Right atrium auricular region (tissue), 2 donors: Measurements from ENCODE around the gene DAB2. TPM values are rescaled to one million over a fixed set of nuclear protein-coding genes. Genes with fewer than 3 reads are reported as not detected.

Source experiments
- DNase-seq: peaks from one replicate; pipeline ENCODE4 v3.0.0-alpha.2; 2019; ENCODE audit warnings: low spot score
- H3K27ac ChIP-seq, 2 donors: fragments of 200-600 bp; sonication (generic); 1 replicate in 1 of 2; 2 replicates in 1 of 2; pipeline ENCODE4 v1.5.1; 2016 to 2019
- H3K27me3 ChIP-seq, 2 donors: fragments of 200-600 bp; sonication (generic); one replicate each; pipeline versions ENCODE4 v1.5.1 to v1.6.0; 2017 to 2019
- H3K36me3 ChIP-seq: fragments of 200-600 bp; sonication (generic); one replicate; pipeline ENCODE4 v1.5.1; 2016
- H3K4me1 ChIP-seq, 2 donors: fragments of 200-600 bp; sonication (generic); one replicate each; pipeline versions ENCODE4 v1.5.1 to v1.6.0; 2017 to 2019
- H3K4me3 ChIP-seq, 2 donors: fragments of 200-600 bp; sonication (generic); 1 replicate in 1 of 2; 2 replicates in 1 of 2; pipeline ENCODE4 v1.5.1; 2017 to 2019; ENCODE audit warnings: mild to moderate bottlenecking in 1 of 2, moderate library complexity in 1 of 2
- H3K9me3 ChIP-seq, 2 donors: fragments of 200-600 bp; sonication (generic); one replicate each; pipeline ENCODE4 v1.5.1; 2019
- CTCF ChIP-seq, 2 donors: fragments of 200-600 bp; sonication (generic); IDR thresholded peaks; one replicate each; pipeline ENCODE4 v1.5.1; 2019; ENCODE audit warnings: antibody characterized with exemption in 2 of 2
- total RNA-seq, 2 donors: library from RNA; depleted of rRNA; stranded (reverse); fragments of >200 nt; gene quantifications; one replicate each; pipeline ENCODE4 v1.1.0, GENCODE V29; 2016

DAB2 gene
- total RNA-seq, 2 donors from 2014 or later = 17.5 to 29.2 TPM

DNA sequence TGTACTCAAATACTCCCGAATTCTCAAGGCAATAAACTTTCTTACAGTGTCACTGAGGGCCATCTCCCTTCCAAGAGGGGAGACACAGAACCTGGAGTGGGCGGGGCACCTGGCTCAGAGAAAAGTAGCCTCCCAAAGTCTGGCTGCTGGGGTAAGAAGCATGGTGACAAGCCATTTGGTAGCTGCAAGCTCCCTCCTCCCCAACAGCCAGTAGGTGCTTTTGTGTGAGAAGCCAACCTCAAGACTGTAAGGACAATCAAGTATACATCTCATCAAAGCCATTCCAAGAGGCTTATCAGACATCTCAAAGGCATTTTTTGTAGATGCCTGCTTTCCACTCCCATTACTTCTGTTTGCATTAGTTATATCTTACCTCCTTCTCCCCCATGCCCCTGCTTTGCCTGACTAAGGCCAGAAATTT lies 1.4 kb downstream of the DAB2 start:
- H3K4me1 ChIP-seq = peaks cover 0 to 57% of the 10 kb centered on the region in 2 donors

GRCh38 chr5:39422728-39423285 lies 2.0 kb downstream of the DAB2 start:
- DNase-seq = no peak
- no peak for TF ChIP-seq CTCF (IDR thresholded peaks at IDR 0.05)
- no peaks in the 10 kb centered on the region for H3K27me3 ChIP-seq
- peak overlapping the region; percentile 79 to 86 for H3K27ac ChIP-seq
- H3K36me3 ChIP-seq = no peaks in the 10 kb centered on the region
- H3K4me1 ChIP-seq = peaks cover 0 to 57% of the 10 kb centered on the region in 2 donors
- H3K4me3 ChIP-seq = peak overlapping the region; percentile 47 to 60
- no peaks in the 10 kb centered on the region for H3K9me3 ChIP-seq

More for the DNA sequence above, 1.4 kb downstream of the DAB2 start:
- no peak for DNase-seq
- no peaks in the 10 kb centered on the region for H3K9me3 ChIP-seq
- TF ChIP-seq CTCF (IDR thresholded peaks at IDR 0.05) = no peak
- H3K36me3 ChIP-seq = no peaks in the 10 kb centered on the region
- H3K27ac ChIP-seq = peak overlapping the region; percentile 79 to 86
- H3K4me3 ChIP-seq = peak overlapping the region; percentile 47 to 60
- H3K27me3 ChIP-seq = no peaks in the 10 kb centered on the region

DNA sequence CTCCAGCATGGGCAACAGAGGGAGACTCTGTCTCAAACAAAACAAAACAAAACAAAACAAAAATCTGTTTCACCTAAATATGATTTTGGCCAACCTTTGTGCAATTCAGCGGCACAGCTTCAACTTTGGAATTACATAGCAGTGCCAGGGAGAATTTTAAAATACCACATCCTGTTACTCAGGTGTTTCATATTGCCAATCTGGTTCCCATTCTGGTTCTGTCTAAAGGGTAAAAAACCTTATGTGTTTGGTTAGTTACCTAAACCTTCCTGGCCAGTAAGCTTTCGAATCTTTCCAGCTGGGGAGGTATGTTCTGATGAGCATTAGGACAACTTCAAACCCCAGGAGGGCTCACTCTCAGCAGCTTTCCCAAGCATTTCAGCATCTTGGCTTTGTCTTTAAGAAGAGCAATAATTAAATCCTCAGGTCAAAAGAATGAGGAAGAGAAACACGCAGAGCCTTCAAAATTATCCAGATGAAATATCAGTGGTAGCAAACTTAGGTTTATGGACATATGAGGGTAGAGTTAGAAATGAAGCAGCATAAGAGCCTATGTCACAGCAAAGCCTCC lies 2.7 kb downstream of the DAB2 start:
- DNase-seq = no peak
- H3K4me3 ChIP-seq = peak overlapping the region in 1 of 2 donors; percentile 60
- H3K4me1 ChIP-seq = peaks cover 0 to 59% of the 10 kb centered on the region in 2 donors
- no peak for TF ChIP-seq CTCF (IDR thresholded peaks at IDR 0.05)
- no peaks in the 10 kb centered on the region for H3K9me3 ChIP-seq
- no peaks in the 10 kb centered on the region for H3K27me3 ChIP-seq
- no peaks in the 10 kb centered on the region for H3K36me3 ChIP-seq
- peak overlapping the region; percentile 79 to 86 for H3K27ac ChIP-seq

DNA sequence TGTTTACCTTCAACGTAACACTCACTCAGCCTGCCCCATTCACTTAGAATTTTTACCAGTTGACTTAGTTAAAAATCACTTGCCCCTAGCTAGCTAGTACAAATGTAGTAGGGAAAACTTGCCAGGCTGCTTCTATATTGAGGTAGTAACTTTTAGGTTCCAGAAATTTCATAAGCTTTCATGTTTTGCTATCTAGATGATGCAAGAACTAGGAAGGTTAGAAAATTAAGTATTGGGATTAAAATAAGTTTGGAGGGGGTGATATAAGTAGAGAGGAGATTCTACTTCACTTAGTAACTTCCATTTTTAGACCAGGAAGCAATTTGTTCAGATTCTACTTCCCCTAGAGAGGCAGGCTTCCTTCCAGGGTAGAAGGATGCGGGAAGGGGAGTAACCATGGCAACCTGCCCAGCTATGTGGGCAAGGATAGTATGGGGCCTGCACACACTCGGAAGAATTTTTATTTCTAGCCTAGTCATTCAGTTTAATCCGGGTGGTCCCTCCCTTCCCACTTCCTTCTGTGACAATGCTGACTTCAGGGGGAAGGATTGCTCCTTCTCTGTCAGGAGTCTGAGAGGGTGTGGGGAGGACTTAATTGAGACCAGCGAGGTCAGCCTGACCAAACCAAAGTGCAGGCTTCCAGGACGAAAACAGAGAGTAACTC lies 4.2 kb downstream of the DAB2 start:
- Histone ChIP-seq H3K9me3 (no peaks in the 10 kb centered on the region), H3K4me1 (peaks cover 0 to 44% of the 10 kb centered on the region in 2 donors), H3K4me3 (peak overlapping the region in 1 of 2 donors; percentile 8), H3K36me3 (no peaks in the 10 kb centered on the region), H3K27ac (peak overlapping the region; percentile 79 to 86), H3K27me3 (no peaks in the 10 kb centered on the region)
- peak; percentile 86 for DNase-seq
- TF ChIP-seq CTCF (IDR thresholded peaks at IDR 0.05) = no peak

DNA sequence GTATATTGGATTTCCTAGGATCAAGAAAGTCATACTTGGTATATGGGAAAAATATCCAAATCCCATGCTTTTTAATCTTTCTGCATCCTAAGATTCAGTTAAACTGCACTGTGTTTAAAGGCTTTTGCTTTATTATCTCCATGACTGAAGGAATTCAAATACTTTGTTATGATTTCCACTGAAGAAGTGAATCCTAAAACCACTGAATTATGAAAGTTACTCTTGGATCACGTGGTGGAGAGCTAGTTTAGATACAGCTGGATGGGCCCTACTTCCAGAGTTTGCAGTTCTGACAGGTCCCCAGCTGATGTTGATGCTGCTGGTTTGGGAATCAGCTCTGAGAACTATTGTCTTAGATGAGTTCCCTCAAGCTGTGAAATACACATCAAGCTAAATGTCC lies 5.0 kb downstream of the DAB2 start:
- Histone ChIP-seq H3K36me3 (no peaks in the 10 kb centered on the region), H3K4me1 (peaks cover 0 to 38% of the 10 kb centered on the region in 2 donors), H3K9me3 (no peaks in the 10 kb centered on the region), H3K27ac (peak overlapping the region in 1 of 2 donors; percentile 79), H3K4me3 (no peak overlapping the region), H3K27me3 (no peaks in the 10 kb centered on the region)
- DNase-seq = no peak
- no peak for TF ChIP-seq CTCF (IDR thresholded peaks at IDR 0.05)
